T-cell (primary cell): ENCODE measurements around the gene GREM1. TPM values are rescaled to one million over a fixed set of nuclear protein-coding genes. Genes with fewer than 3 reads are reported as not detected.

Experiments
- ATAC-seq, 4 experiments: fragments of 200-7000 bp in 3 of 4; fragments of 150-1000 bp in 1 of 4; cut with Tn5 transposase; replicated peaks in 1 of 4; 1 replicate in 3 of 4; 2 replicates in 1 of 4; pipeline ENCODE4 v1.10.0; 2021; ENCODE audit warnings: moderate library complexity in 3 of 4, mild to moderate bottlenecking in 2 of 4, moderate number of reproducible peaks in 1 of 4
- CTCF ChIA-PET, 2 donors: fragments of 300-600 bp; sonication (Branson Sonifier 250); formaldehyde crosslinking; loops; one replicate each; lab custom pipeline; 2022; ENCODE audit warnings: antibody characterized with exemption in 2 of 2; lab: Charles Lee
- POLR2A ChIA-PET, 2 donors: fragments of 300-600 bp; sonication (Branson Sonifier 250); formaldehyde crosslinking; loops; one replicate each; lab custom pipeline; 2022; ENCODE audit warnings: antibody characterized with exemption in 2 of 2; lab: Charles Lee
- DNase-seq, 35 experiments: peaks; one replicate each; pipeline versions ENCODE4 v3.0.0 to v3.0.0-alpha.2; 2013 to 2023
- H3K27ac ChIP-seq: one replicate; pipeline ENCODE4 v1.5.1; 2013; ENCODE audit warnings: low read length
- H3K27me3 ChIP-seq, 2 experiments: replicated peaks in 1 of 2; 1 replicate in 1 of 2; 2 replicates in 1 of 2; pipeline versions ENCODE4 v1.6.1 to v1.7.0; 2013; ENCODE audit warnings: low read length in 1 of 2, mixed read lengths in 1 of 2; ENCODE audit not compliant: control insufficient read depth in 2 of 2, insufficient read depth in 2 of 2; ENCODE audit errors: extremely low read depth in 1 of 2
- H3K36me3 ChIP-seq, 2 donors: 1 replicate in 1 of 2; 2 replicates in 1 of 2; pipeline versions ENCODE4 v1.6.1 to v1.7.0; 2013; ENCODE audit warnings: low read length in 1 of 2; ENCODE audit not compliant: control insufficient read depth in 2 of 2, insufficient read depth in 1 of 2; ENCODE audit errors: extremely low read depth in 1 of 2
- H3K4me1 ChIP-seq, 2 experiments: 1 replicate in 1 of 2; 2 replicates in 1 of 2; pipeline versions ENCODE4 v1.6.1 to v1.7.0; 2013; ENCODE audit warnings: low read length in 2 of 2, mixed read lengths in 1 of 2; ENCODE audit not compliant: insufficient read depth in 2 of 2, control insufficient read depth in 1 of 2; ENCODE audit errors: extremely low read depth in 1 of 2
- H3K4me3 ChIP-seq, 2 donors: 1 replicate in 1 of 2; 2 replicates in 1 of 2; pipeline versions ENCODE4 v1.5.1 to v1.7.0; 2013; ENCODE audit warnings: mild to moderate bottlenecking in 2 of 2, low read length in 1 of 2, moderate library complexity in 1 of 2; ENCODE audit not compliant: control insufficient read depth in 1 of 2; ENCODE audit errors: extremely low read depth in 1 of 2
- H3K9me3 ChIP-seq: 2 replicates; pipeline ENCODE4 v1.7.0; 2013
- H3K27ac Mint-ChIP-seq, 2 donors: one replicate each; pipeline ENCODE4 v1.8.0; 2020 to 2021; ENCODE audit warnings: mild to moderate bottlenecking in 2 of 2, mixed read lengths in 2 of 2
- H3K27me3 Mint-ChIP-seq, 2 donors: one replicate each; pipeline ENCODE4 v1.8.0; 2021 to 2022; ENCODE audit warnings: mixed read lengths in 2 of 2
- H3K36me3 Mint-ChIP-seq: one replicate; pipeline ENCODE4 v1.8.0; 2021; ENCODE audit warnings: mixed read lengths
- H3K4me1 Mint-ChIP-seq, 3 donors: one replicate each; pipeline ENCODE4 v1.8.0; 2020 to 2022; ENCODE audit warnings: mixed read lengths in 3 of 3, mild to moderate bottlenecking in 1 of 3
- H3K4me3 Mint-ChIP-seq, 3 donors: one replicate each; pipeline ENCODE4 v1.8.0; 2020 to 2022; ENCODE audit warnings: mild to moderate bottlenecking in 3 of 3, mixed read lengths in 3 of 3, moderate library complexity in 3 of 3
- H3K9me3 Mint-ChIP-seq, 3 donors: one replicate each; pipeline ENCODE4 v1.8.0; 2020 to 2022; ENCODE audit warnings: mixed read lengths in 3 of 3
- WGBS: methylation state at CpG from one replicate; pipeline ENCODE4 v1.1.5; 2013; ENCODE audit warnings: missing lambda C conversion rate; ENCODE audit not compliant: insufficient coverage; 5-methylcytosine and 5-hydroxymethylcytosine counted together
- total RNA-seq, 35 experiments: library from RNA in 6 of 35; stranded (reverse) in 6 of 35; fragments of 120-200 nt in 1 of 35; gene quantifications; one replicate each; pipeline versions ENCODE4 v1.2.1 to v1.2.4 and lab custom pipeline; 2013 to 2026

The GREM1 gene
- total RNA-seq, 5 donors from 2014 or later (not counting 1 experiment from before 2014, with no cell fraction given) = 0.60 to 1.0 (median 0.64) TPM; not detected in 2

DNA sequence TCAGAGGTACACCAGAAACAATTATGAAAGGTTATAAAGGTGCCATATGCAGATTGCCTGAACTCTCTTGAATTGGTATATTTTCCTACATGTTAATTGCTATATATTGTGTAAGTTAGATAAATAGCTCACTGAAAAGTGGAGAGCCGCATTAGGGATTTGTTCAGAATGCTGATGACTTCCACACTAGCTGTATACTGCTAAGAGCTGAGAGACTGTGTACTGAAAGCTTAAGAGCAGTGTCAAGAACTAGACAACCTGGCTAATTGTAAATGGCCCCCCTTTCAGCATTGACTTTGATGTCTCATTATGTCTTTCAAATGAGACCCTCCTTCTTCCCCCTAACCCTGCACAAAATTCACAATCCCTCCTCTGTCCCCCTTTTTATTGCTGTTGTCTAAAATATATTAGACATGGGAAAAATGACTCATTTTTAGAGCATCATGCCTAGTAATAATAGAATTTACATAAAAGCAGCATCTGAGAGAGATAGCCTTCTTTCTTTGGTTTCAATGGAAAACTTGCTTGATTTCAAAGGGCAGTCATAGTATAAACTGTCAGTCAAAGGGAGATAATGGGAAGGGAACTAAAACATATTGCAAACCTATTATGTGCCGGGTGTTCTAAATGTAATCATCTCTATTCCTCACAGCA, 34.7 kb upstream of the GREM1 start:
- no peak overlapping the region for H3K27ac Mint-ChIP-seq
- 100% methylated on average over 1 of the region's 2 CpGs for WGBS

DNA sequence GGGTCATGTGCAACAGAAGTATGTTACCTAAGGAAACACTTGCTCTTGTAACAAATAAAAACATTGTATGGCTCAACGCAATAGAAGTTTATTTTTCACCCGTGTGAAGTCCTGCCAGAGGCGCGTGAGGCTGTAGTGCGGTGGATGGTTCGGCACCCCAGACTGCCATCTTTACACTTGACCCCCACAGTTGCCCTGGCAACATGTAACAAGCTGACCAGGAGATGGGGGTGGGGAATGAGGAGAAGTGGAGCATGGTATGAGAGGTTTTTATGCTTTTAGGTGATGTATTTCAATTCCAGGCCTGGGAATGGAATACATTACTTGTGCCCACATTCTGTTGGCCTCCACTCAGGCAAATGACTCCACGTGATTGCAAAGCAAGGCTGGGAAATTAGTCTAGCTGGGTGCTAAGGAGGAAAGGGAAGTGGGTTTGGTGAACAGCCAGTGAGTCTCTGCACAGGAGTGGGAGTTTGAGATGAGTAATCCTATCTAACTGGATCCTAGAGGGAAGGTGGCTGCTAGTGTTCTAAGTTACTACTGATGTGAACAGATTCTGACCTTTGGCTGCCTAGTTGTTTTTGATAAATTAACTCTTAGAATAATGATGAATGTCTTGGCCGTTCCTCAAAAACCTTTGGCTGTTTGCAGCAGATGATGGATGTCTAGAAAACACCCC, 33.8 kb upstream of the GREM1 start:
- Histone ChIP-seq H3K9me3 (no peaks in the 10 kb centered on the region), H3K4me1 (no peaks in the 10 kb centered on the region), H3K27me3 (no peaks in the 10 kb centered on the region), H3K4me3 (no peak overlapping the region), H3K36me3 (no peaks in the 10 kb centered on the region), H3K27ac (no peak overlapping the region)
- Mint-ChIP-seq H3K4me3 (no peak overlapping the region), H3K4me1 (no peaks in the 10 kb centered on the region), H3K36me3 (no peaks in the 10 kb centered on the region), H3K9me3 (no peaks in the 10 kb centered on the region), H3K27me3 (no peaks in the 10 kb centered on the region), H3K27ac (no peak overlapping the region)
- ChIA-PET POLR2A (no interaction called here), CTCF (no interaction called here)
- ATAC-seq = no peak
- DNase-seq = no peak
- 17% methylated on average over 2 of the region's 8 CpGs for WGBS

More for the DNA sequence above, 34.7 kb upstream of the GREM1 start:
- Mint-ChIP-seq H3K4me1 (no peaks in the 10 kb centered on the region), H3K9me3 (no peaks in the 10 kb centered on the region), H3K36me3 (no peaks in the 10 kb centered on the region), H3K4me3 (no peak overlapping the region), H3K27me3 (no peaks in the 10 kb centered on the region)
- no peaks in the 10 kb centered on the region for H3K36me3 ChIP-seq
- DNase-seq (no peak), ATAC-seq (no peak)
- H3K27ac ChIP-seq = no peak overlapping the region
- no peaks in the 10 kb centered on the region for H3K27me3 ChIP-seq
- H3K9me3 ChIP-seq = no peaks in the 10 kb centered on the region
- ChIA-PET CTCF (no interaction called here), POLR2A (no interaction called here)
- no peak overlapping the region for H3K4me3 ChIP-seq
- H3K4me1 ChIP-seq = no peaks in the 10 kb centered on the region

DNA sequence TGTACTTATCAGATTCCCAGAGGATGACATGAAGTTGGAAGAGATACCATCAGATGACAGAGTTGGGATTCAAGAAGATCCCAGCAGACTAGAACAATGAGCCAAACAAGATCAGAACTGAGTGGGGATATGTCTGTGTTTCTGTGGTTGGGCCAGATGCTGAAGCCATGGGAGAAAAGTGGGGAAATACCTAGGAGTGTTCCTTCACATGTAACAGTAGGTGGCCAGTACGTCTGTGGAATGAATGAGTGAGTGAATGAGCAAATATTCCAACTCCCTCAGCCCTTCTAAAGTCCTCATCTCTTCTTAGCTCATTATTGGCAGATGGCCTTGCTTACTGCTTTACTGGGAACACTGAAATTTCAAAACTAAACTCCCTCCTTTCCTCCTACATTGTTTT, 32.2 kb upstream of the GREM1 start:
- Histone ChIP-seq H3K36me3 (no peaks in the 10 kb centered on the region), H3K27ac (no peak overlapping the region), H3K4me1 (no peaks in the 10 kb centered on the region), H3K9me3 (no peaks in the 10 kb centered on the region), H3K4me3 (no peak overlapping the region), H3K27me3 (no peaks in the 10 kb centered on the region)
- H3K9me3 Mint-ChIP-seq = no peaks in the 10 kb centered on the region
- H3K27me3 Mint-ChIP-seq = no peaks in the 10 kb centered on the region
- POLR2A ChIA-PET = no interaction called here
- no peaks in the 10 kb centered on the region for H3K36me3 Mint-ChIP-seq
- no peak overlapping the region for H3K4me3 Mint-ChIP-seq
- DNase-seq (no peak), ATAC-seq (no peak)
- H3K27ac Mint-ChIP-seq = no peak overlapping the region
- no peaks in the 10 kb centered on the region for H3K4me1 Mint-ChIP-seq
- WGBS = no CpG with 5 or more reads among the region's 1 CpG
- CTCF ChIA-PET = no interaction called here

DNA sequence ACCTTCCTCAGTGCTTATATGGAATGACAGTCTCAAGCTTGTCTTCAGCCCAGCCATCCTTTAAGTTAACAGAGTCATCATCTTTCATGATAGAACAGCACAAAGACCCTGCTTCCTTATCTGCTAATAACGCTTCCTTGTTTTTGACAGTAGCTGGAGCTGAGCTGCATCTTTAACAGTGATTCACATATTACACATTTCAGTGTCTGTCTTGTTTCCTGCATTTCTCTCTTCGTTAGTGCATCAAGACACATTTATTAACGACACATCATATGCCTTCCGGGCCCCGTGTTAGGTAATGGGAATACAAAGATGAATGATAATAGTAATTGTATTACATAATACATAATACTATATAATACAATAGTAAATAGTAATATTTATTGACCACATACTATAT, 30.2 kb upstream of the GREM1 start:
- no peak overlapping the region for H3K27ac ChIP-seq
- Mint-ChIP-seq H3K4me1 (no peaks in the 10 kb centered on the region), H3K36me3 (no peaks in the 10 kb centered on the region), H3K27me3 (no peaks in the 10 kb centered on the region), H3K9me3 (no peaks in the 10 kb centered on the region), H3K4me3 (no peak overlapping the region), H3K27ac (no peak overlapping the region)
- ChIA-PET CTCF (no interaction called here), POLR2A (no interaction called here)
- 100% methylated on average over 1 of the region's 5 CpGs for WGBS
- ATAC-seq (no peak), DNase-seq (no peak)
- H3K27me3 ChIP-seq = peaks cover 0 to 4% of the 10 kb centered on the region in 2 experiments
- no peaks in the 10 kb centered on the region for H3K9me3 ChIP-seq
- no peaks in the 10 kb centered on the region for H3K4me1 ChIP-seq
- H3K36me3 ChIP-seq = no peaks in the 10 kb centered on the region
- no peak overlapping the region for H3K4me3 ChIP-seq

DNA sequence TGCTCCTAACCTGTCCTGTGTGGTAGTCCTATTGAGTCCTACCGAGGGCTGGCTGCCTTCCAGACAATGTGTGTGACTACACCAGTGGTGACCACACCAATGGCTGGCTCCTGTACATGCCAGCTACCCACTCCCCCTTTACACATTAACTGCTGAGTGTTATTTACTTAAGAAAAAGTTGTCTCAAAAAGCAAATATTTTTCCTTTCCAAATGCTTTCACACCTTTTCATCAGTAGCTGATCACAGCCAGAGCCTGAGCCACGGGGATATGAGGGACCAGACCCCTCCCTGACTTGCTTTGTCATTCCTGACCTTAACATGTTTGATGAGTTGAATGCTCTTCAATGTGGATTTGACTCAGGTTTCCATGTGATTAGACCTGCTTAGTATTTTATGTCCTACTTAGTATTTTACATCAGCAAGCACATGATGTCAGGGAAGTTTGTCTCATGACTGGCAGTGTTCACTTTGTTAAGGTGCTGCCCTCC, 29.6 kb upstream of the GREM1 start:
- Mint-ChIP-seq H3K36me3 (no peaks in the 10 kb centered on the region), H3K27me3 (no peaks in the 10 kb centered on the region), H3K9me3 (no peaks in the 10 kb centered on the region), H3K4me3 (no peak overlapping the region), H3K4me1 (no peaks in the 10 kb centered on the region), H3K27ac (no peak overlapping the region)
- POLR2A ChIA-PET = no interaction called here
- ATAC-seq (no peak), DNase-seq (no peak)
- peaks cover 0 to 4% of the 10 kb centered on the region in 2 experiments for H3K27me3 ChIP-seq
- WGBS = no CpG with 5 or more reads among the region's 2 CpGs
- H3K4me1 ChIP-seq = no peaks in the 10 kb centered on the region
- CTCF ChIA-PET = no interaction called here
- no peak overlapping the region for H3K4me3 ChIP-seq
- H3K27ac ChIP-seq = no peak overlapping the region
- H3K9me3 ChIP-seq = no peaks in the 10 kb centered on the region
- H3K36me3 ChIP-seq = no peaks in the 10 kb centered on the region

DNA sequence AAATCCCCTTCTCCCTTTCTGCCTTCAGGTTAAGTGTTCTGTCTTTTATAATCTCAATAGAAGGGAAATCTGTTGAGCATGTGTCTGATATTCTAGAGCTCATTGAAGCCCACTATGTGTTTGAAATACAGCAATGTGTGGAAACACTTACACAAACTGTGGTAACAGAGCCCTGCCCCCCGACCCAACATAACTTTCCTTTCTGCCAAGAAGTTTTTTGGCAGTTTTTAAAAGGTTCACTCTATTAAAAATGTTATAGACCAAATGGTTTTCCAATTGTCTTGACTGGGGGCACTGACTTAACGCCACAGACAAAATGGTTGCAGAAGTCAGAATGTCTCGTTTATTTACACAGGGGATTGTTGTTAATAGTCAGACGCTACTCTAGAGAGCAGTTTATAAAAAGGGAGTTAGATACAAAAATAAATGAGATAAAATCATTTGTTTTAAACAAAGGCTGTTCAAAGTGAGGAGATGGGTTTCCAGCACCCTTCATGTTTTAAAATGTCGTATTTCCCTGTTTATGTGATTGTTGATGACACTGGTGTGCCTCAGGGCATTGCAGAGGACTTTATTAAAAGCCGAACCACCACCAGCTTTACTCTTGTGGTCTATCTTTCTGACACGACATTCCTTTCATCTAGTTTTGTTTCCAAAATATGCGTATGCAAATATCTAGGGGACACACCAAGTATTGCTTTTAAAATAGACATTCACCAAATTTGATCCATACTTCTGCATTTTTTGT, 26.7 kb upstream of the GREM1 start:
- ChIA-PET POLR2A (no interaction called here), CTCF (interaction anchor here in 1 of 2 donors (0.7 kb wide), 1 partner anchor 12 kb away, joined by 3 read pairs; no protein-coding TSS in a partner anchor)
- Mint-ChIP-seq H3K27ac (no peak overlapping the region), H3K4me1 (no peaks in the 10 kb centered on the region), H3K27me3 (peaks cover 0 to 2% of the 10 kb centered on the region in 2 donors), H3K36me3 (no peaks in the 10 kb centered on the region), H3K9me3 (no peaks in the 10 kb centered on the region), H3K4me3 (no peak overlapping the region)
- H3K4me3 ChIP-seq = no peak overlapping the region
- H3K36me3 ChIP-seq = no peaks in the 10 kb centered on the region
- 76% methylated on average over 5 of the region's 8 CpGs for WGBS
- no peaks in the 10 kb centered on the region for H3K9me3 ChIP-seq
- no peak overlapping the region for H3K27ac ChIP-seq
- no peaks in the 10 kb centered on the region for H3K4me1 ChIP-seq
- no peak for DNase-seq
- no peak for ATAC-seq
- H3K27me3 ChIP-seq = peaks cover 0 to 4% of the 10 kb centered on the region in 2 experiments
